WTC11 (cell line): ENCODE measurements around the gene DRAXIN. TPM values are rescaled to one million over a fixed set of nuclear protein-coding genes. Genes with fewer than 3 reads are reported as not detected.

Experiments
- ATF1 ChIP-seq: sonication (generic); formaldehyde crosslinking; IDR thresholded peaks from 2 replicates; pipeline ENCODE4 v1.8.1; 2023; ENCODE audit warnings: mild to moderate bottlenecking, moderate library complexity, missing genetic modification reagents
- CREB1 ChIP-seq: sonication (generic); formaldehyde crosslinking; IDR thresholded peaks from 2 replicates; pipeline ENCODE4 v1.8.0; 2023; ENCODE audit warnings: mild to moderate bottlenecking, missing genetic modification reagents
- ESRRA ChIP-seq: sonication (generic); formaldehyde crosslinking; IDR thresholded peaks from 2 replicates; pipeline ENCODE4 v1.8.1; 2022; ENCODE audit warnings: mild to moderate bottlenecking, missing genetic modification reagents, borderline replicate concordance
- GABPB1 ChIP-seq: sonication (generic); formaldehyde crosslinking; IDR thresholded peaks from 2 replicates; pipeline ENCODE4 v1.8.1; 2023; ENCODE audit warnings: mild to moderate bottlenecking, missing genetic modification reagents
- JAZF1 ChIP-seq: fragments of 250-450 bp; sonication (Bioruptor Pico); IDR thresholded peaks from 2 replicates; pipeline ENCODE4 v1.9.0; 2021; ENCODE audit warnings: moderate library complexity, mild to moderate bottlenecking, inconsistent platforms
- JUN ChIP-seq: sonication (generic); formaldehyde crosslinking; IDR thresholded peaks from 2 replicates; pipeline ENCODE4 v1.8.0; 2023; ENCODE audit warnings: mild to moderate bottlenecking, missing genetic modification reagents
- KAT7 ChIP-seq: sonication (generic); formaldehyde crosslinking; IDR thresholded peaks from 2 replicates; pipeline ENCODE4 v1.8.1; 2023; ENCODE audit warnings: missing genetic modification reagents, mild to moderate bottlenecking, borderline replicate concordance
- MXD4 ChIP-seq: fragments of 250-450 bp; sonication (Bioruptor Pico); IDR thresholded peaks from 2 replicates; pipeline ENCODE4 v1.8.0; 2021; ENCODE audit warnings: mild to moderate bottlenecking, moderate library complexity, borderline replicate concordance
- MYBL2 ChIP-seq: sonication (generic); formaldehyde crosslinking; IDR thresholded peaks from 2 replicates; pipeline ENCODE4 v1.8.1; 2023; ENCODE audit warnings: mild to moderate bottlenecking, moderate library complexity, missing genetic modification reagents
- NR2C2 ChIP-seq: sonication (generic); formaldehyde crosslinking; IDR thresholded peaks from 2 replicates; pipeline ENCODE4 v1.8.0; 2022; ENCODE audit warnings: mild to moderate bottlenecking, missing genetic modification reagents
- TP53 ChIP-seq: sonication (generic); formaldehyde crosslinking; IDR thresholded peaks from 2 replicates; pipeline ENCODE4 v1.8.1; 2023; ENCODE audit warnings: mild to moderate bottlenecking, missing genetic modification reagents
- ZNF121 ChIP-seq: sonication (generic); formaldehyde crosslinking; IDR thresholded peaks from 2 replicates; pipeline ENCODE4 v1.8.0; 2023; ENCODE audit warnings: missing genetic modification reagents
- ZNF232 ChIP-seq: sonication (generic); formaldehyde crosslinking; IDR thresholded peaks from 2 replicates; pipeline ENCODE4 v1.8.0; 2022; ENCODE audit warnings: mild to moderate bottlenecking, missing genetic modification reagents
- ZNF317 ChIP-seq: sonication (generic); formaldehyde crosslinking; IDR thresholded peaks from 2 replicates; pipeline ENCODE4 v1.8.1; 2023; ENCODE audit warnings: low read depth, mild to moderate bottlenecking, moderate library complexity, missing genetic modification reagents, borderline replicate concordance
- total RNA-seq: library from RNA; stranded (reverse); gene quantifications from 3 replicates; pipeline ENCODE4 v1.2.3, GENCODE V29; 2021
- TF ChIP-seq, protein P1 (sequence below): sonication (generic); formaldehyde crosslinking; IDR thresholded peaks from 2 replicates; pipeline ENCODE4 v1.8.0; 2022; ENCODE audit warnings: mild to moderate bottlenecking, missing genetic modification reagents
- TF ChIP-seq, protein P2 (sequence below): sonication (generic); formaldehyde crosslinking; conservative IDR thresholded peaks from 2 replicates; pipeline ENCODE4 v1.8.1; 2022; ENCODE audit warnings: mild to moderate bottlenecking, missing genetic modification reagents
- TF ChIP-seq, protein P3 (sequence below): sonication (generic); formaldehyde crosslinking; IDR thresholded peaks from 2 replicates; pipeline ENCODE4 v1.8.0; 2022; ENCODE audit warnings: mild to moderate bottlenecking, missing genetic modification reagents
- TF ChIP-seq, protein P4 (sequence below): fragments of 200-600 bp; IDR thresholded peaks from 2 replicates; pipeline ENCODE4 v1.8.0; 2022; ENCODE audit warnings: antibody characterized with exemption
- TF ChIP-seq, protein P5 (sequence below): sonication (generic); formaldehyde crosslinking; IDR thresholded peaks from 2 replicates; pipeline ENCODE4 v1.8.1; 2023; ENCODE audit warnings: mild to moderate bottlenecking, missing genetic modification reagents, borderline replicate concordance
- TF ChIP-seq, protein P6 (sequence below): sonication (generic); formaldehyde crosslinking; IDR thresholded peaks from 2 replicates; pipeline ENCODE4 v1.8.1; 2023; ENCODE audit warnings: mild to moderate bottlenecking, missing genetic modification reagents, moderate library complexity
- TF ChIP-seq, protein P7 (sequence below): sonication (generic); formaldehyde crosslinking; conservative IDR thresholded peaks from 2 replicates; pipeline ENCODE4 v1.8.1; 2023; ENCODE audit warnings: mild to moderate bottlenecking, low read depth, missing genetic modification reagents, moderate library complexity
- TF ChIP-seq, protein P8 (sequence below): sonication (generic); formaldehyde crosslinking; IDR thresholded peaks from 2 replicates; pipeline ENCODE4 v1.8.1; 2022; ENCODE audit warnings: missing genetic modification reagents, borderline replicate concordance
- TF ChIP-seq, protein P9 (sequence below): sonication (generic); formaldehyde crosslinking; IDR thresholded peaks from 2 replicates; pipeline ENCODE4 v1.8.1; 2023; ENCODE audit warnings: mild to moderate bottlenecking, moderate library complexity, missing genetic modification reagents

DRAXIN gene
- total RNA-seq, 1 experiment from 2014 or later, result 12.0 TPM

DNA sequence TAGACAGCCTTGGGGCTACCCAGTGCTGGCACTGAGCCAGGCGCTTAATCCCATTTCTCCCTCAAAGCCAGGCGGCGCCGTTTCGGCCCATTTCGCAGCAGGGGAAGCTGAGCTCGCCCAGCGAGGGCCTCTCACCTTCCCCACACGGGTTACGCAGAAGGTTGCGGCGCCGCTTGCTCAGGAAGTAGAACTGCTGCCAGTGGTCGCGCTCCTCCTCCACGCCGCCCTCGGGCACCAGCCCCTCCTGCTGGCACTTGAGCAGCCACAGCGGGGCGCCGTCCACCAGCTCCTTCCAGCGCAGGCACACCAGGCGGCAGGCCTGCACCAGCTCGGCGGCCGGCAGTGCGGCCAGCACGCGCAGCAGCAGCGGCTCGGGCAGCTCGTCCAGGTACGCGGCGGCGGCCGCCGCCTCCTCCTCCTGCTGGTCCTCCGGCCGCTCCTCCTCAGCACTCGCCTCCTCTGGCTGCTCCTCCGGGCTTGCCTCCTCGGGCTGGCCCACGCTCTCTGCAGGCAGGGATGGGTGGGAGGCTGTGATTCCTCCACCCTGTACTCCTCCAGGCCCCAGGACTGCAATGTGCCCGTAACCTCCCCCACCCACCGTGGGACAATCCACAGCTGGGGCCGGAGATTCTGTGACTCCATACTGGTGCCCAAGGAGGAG lies 41.0 kb upstream of the DRAXIN start (continued):
- TF ChIP-seq, protein P1, sequence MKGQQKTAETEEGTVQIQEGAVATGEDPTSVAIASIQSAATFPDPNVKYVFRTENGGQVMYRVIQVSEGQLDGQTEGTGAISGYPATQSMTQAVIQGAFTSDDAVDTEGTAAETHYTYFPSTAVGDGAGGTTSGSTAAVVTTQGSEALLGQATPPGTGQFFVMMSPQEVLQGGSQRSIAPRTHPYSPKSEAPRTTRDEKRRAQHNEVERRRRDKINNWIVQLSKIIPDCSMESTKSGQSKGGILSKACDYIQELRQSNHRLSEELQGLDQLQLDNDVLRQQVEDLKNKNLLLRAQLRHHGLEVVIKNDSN (CRISPR knock-in tag), result no peak
- TF ChIP-seq, protein P2, sequence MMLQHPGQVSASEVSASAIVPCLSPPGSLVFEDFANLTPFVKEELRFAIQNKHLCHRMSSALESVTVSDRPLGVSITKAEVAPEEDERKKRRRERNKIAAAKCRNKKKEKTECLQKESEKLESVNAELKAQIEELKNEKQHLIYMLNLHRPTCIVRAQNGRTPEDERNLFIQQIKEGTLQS (CRISPR knock-in tag), result no peak
- TF ChIP-seq ATF1 (CRISPR knock-in tag) (no peak), KAT7 (CRISPR knock-in tag) (0 out of 2 replicates have a peak, but pooled peaks have one; percentile 30), ZNF121 (CRISPR knock-in tag) (0 out of 2 replicates have a peak, but pooled peaks have one; percentile 25), JUN (CRISPR knock-in tag) (no peak), NR2C2 (no peak), MYBL2 (no peak), ESRRA (0 out of 2 replicates have a peak, but pooled peaks have one; percentile 40), GABPB1 (CRISPR knock-in tag) (no peak), ZNF317 (CRISPR knock-in tag) (no peak), ZNF232 (CRISPR knock-in tag) (0 out of 2 replicates have a peak, but pooled peaks have one; percentile 19), MXD4 (no peak), TP53 (CRISPR knock-in tag) (no peak), CREB1 (no peak), JAZF1 (CRISPR knock-in tag) (no peak)
- TF ChIP-seq, protein P3, sequence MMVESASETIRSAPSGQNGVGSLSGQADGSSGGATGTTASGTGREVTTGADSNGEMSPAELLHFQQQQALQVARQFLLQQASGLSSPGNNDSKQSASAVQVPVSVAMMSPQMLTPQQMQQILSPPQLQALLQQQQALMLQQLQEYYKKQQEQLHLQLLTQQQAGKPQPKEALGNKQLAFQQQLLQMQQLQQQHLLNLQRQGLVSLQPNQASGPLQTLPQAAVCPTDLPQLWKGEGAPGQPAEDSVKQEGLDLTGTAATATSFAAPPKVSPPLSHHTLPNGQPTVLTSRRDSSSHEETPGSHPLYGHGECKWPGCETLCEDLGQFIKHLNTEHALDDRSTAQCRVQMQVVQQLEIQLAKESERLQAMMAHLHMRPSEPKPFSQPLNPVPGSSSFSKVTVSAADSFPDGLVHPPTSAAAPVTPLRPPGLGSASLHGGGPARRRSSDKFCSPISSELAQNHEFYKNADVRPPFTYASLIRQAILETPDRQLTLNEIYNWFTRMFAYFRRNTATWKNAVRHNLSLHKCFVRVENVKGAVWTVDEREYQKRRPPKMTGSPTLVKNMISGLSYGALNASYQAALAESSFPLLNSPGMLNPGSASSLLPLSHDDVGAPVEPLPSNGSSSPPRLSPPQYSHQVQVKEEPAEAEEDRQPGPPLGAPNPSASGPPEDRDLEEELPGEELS (CRISPR knock-in tag), result peak; percentile 60; the same call in 1 of the 2 replicates
- TF ChIP-seq, protein P4, sequence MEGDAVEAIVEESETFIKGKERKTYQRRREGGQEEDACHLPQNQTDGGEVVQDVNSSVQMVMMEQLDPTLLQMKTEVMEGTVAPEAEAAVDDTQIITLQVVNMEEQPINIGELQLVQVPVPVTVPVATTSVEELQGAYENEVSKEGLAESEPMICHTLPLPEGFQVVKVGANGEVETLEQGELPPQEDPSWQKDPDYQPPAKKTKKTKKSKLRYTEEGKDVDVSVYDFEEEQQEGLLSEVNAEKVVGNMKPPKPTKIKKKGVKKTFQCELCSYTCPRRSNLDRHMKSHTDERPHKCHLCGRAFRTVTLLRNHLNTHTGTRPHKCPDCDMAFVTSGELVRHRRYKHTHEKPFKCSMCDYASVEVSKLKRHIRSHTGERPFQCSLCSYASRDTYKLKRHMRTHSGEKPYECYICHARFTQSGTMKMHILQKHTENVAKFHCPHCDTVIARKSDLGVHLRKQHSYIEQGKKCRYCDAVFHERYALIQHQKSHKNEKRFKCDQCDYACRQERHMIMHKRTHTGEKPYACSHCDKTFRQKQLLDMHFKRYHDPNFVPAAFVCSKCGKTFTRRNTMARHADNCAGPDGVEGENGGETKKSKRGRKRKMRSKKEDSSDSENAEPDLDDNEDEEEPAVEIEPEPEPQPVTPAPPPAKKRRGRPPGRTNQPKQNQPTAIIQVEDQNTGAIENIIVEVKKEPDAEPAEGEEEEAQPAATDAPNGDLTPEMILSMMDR, result no peak
- TF ChIP-seq, protein P5, sequence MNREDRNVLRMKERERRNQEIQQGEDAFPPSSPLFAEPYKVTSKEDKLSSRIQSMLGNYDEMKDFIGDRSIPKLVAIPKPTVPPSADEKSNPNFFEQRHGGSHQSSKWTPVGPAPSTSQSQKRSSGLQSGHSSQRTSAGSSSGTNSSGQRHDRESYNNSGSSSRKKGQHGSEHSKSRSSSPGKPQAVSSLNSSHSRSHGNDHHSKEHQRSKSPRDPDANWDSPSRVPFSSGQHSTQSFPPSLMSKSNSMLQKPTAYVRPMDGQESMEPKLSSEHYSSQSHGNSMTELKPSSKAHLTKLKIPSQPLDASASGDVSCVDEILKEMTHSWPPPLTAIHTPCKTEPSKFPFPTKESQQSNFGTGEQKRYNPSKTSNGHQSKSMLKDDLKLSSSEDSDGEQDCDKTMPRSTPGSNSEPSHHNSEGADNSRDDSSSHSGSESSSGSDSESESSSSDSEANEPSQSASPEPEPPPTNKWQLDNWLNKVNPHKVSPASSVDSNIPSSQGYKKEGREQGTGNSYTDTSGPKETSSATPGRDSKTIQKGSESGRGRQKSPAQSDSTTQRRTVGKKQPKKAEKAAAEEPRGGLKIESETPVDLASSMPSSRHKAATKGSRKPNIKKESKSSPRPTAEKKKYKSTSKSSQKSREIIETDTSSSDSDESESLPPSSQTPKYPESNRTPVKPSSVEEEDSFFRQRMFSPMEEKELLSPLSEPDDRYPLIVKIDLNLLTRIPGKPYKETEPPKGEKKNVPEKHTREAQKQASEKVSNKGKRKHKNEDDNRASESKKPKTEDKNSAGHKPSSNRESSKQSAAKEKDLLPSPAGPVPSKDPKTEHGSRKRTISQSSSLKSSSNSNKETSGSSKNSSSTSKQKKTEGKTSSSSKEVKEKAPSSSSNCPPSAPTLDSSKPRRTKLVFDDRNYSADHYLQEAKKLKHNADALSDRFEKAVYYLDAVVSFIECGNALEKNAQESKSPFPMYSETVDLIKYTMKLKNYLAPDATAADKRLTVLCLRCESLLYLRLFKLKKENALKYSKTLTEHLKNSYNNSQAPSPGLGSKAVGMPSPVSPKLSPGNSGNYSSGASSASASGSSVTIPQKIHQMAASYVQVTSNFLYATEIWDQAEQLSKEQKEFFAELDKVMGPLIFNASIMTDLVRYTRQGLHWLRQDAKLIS (CRISPR knock-in tag), result no peak
- TF ChIP-seq, protein P6, sequence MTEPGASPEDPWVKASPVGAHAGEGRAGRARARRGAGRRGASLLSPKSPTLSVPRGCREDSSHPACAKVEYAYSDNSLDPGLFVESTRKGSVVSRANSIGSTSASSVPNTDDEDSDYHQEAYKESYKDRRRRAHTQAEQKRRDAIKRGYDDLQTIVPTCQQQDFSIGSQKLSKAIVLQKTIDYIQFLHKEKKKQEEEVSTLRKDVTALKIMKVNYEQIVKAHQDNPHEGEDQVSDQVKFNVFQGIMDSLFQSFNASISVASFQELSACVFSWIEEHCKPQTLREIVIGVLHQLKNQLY (CRISPR knock-in tag), result no peak
- TF ChIP-seq, protein P7, sequence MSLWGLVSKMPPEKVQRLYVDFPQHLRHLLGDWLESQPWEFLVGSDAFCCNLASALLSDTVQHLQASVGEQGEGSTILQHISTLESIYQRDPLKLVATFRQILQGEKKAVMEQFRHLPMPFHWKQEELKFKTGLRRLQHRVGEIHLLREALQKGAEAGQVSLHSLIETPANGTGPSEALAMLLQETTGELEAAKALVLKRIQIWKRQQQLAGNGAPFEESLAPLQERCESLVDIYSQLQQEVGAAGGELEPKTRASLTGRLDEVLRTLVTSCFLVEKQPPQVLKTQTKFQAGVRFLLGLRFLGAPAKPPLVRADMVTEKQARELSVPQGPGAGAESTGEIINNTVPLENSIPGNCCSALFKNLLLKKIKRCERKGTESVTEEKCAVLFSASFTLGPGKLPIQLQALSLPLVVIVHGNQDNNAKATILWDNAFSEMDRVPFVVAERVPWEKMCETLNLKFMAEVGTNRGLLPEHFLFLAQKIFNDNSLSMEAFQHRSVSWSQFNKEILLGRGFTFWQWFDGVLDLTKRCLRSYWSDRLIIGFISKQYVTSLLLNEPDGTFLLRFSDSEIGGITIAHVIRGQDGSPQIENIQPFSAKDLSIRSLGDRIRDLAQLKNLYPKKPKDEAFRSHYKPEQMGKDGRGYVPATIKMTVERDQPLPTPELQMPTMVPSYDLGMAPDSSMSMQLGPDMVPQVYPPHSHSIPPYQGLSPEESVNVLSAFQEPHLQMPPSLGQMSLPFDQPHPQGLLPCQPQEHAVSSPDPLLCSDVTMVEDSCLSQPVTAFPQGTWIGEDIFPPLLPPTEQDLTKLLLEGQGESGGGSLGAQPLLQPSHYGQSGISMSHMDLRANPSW, result no peak
- TF ChIP-seq, protein P8, sequence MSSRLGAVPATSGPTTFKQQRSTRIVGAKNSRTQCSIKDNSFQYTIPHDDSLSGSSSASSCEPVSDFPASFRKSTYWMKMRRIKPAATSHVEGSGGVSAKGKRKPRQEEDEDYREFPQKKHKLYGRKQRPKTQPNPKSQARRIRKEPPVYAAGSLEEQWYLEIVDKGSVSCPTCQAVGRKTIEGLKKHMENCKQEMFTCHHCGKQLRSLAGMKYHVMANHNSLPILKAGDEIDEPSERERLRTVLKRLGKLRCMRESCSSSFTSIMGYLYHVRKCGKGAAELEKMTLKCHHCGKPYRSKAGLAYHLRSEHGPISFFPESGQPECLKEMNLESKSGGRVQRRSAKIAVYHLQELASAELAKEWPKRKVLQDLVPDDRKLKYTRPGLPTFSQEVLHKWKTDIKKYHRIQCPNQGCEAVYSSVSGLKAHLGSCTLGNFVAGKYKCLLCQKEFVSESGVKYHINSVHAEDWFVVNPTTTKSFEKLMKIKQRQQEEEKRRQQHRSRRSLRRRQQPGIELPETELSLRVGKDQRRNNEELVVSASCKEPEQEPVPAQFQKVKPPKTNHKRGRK, result no peak
- TF ChIP-seq, protein P9, sequence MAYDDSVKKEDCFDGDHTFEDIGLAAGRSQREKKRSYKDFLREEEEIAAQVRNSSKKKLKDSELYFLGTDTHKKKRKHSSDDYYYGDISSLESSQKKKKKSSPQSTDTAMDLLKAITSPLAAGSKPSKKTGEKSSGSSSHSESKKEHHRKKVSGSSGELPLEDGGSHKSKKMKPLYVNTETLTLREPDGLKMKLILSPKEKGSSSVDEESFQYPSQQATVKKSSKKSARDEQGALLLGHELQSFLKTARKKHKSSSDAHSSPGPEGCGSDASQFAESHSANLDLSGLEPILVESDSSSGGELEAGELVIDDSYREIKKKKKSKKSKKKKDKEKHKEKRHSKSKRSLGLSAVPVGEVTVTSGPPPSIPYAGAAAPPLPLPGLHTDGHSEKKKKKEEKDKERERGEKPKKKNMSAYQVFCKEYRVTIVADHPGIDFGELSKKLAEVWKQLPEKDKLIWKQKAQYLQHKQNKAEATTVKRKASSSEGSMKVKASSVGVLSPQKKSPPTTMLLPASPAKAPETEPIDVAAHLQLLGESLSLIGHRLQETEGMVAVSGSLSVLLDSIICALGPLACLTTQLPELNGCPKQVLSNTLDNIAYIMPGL (CRISPR knock-in tag), result peak; percentile 78
